H54 (cell line): Measurements from ENCODE around the gene LIMS3.
"Not testable (repeated sequence)": the region's sequence is repeated elsewhere in the genome, so short reads cannot be mapped to it uniquely, and the experiment has no call there.

Experiments
- DNase-seq: peaks from one replicate; pipeline ENCODE4 v3.0.0; 2011; ENCODE audit warnings: low spot score, mixed read lengths; ENCODE audit not compliant: insufficient read length
- FAIRE-seq: peaks from 3 replicates; lab custom pipeline; 2011; peaks lifted over from hg19 to GRCh38; lab: Jason Lieb, UNC

LIMS3 gene

GRCh38 chr2:109898462-109899336, at the start of gene LIMS3:
Gene LIMS3, plus strand, starts transcription at chr2:109898688. Its CDS starts 41 bp downstream, at chr2:109898729.
- not testable (repeated sequence) for DNase-seq, FAIRE-seq

- not testable (repeated sequence) for DNase-seq
- FAIRE-seq: peak; percentile 99
Observed at GRCh38 chr2:109871129-109871751, 27.2 kb upstream of the LIMS3 start.

- DNase-seq, FAIRE-seq: not testable (repeated sequence)
Observed at GRCh38 chr2:109876625-109877024, 21.9 kb upstream of the LIMS3 start.

- FAIRE-seq, DNase-seq: not testable (repeated sequence)
Observed at GRCh38 chr2:109882112-109882511, 16.4 kb upstream of the LIMS3 start.

GRCh38 chr2:109888414-109888813, 10.1 kb upstream of the LIMS3 start:
- DNase-seq, FAIRE-seq: not testable (repeated sequence)

- FAIRE-seq: peak; percentile 70
- not testable (repeated sequence) for DNase-seq
Observed at GRCh38 chr2:109889909-109890308, 8.6 kb upstream of the LIMS3 start.

- DNase-seq: not testable (repeated sequence)
- FAIRE-seq: peak; percentile 27
Observed at GRCh38 chr2:109891024-109891423, 7.5 kb upstream of the LIMS3 start.

GRCh38 chr2:109893736-109894135, 4.8 kb upstream of the LIMS3 start:
- not testable (repeated sequence) for DNase-seq, FAIRE-seq

GRCh38 chr2:109894141-109894540, 4.3 kb upstream of the LIMS3 start:
- DNase-seq, FAIRE-seq: not testable (repeated sequence)

- not testable (repeated sequence) for DNase-seq, FAIRE-seq
Observed at GRCh38 chr2:109895090-109895869, 3.2 kb upstream of the LIMS3 start.

GRCh38 chr2:109896212-109896611, 2.3 kb upstream of the LIMS3 start:
- DNase-seq: not testable (repeated sequence)
- FAIRE-seq: peak; percentile 99

- not testable (repeated sequence) for FAIRE-seq, DNase-seq
Observed at GRCh38 chr2:109897769-109898461, 573 bp upstream of the LIMS3 start.

GRCh38 chr2:109905796-109906195, 7.3 kb downstream of the LIMS3 start:
- FAIRE-seq: peak; percentile 100
- not testable (repeated sequence) for DNase-seq

GRCh38 chr2:109908626-109909025, 10.1 kb downstream of the LIMS3 start:
- DNase-seq: not testable (repeated sequence)
- peak; percentile 11 for FAIRE-seq

- DNase-seq: not testable (repeated sequence)
- FAIRE-seq: peak; percentile 80
Observed at GRCh38 chr2:109910789-109911188, 12.3 kb downstream of the LIMS3 start.

GRCh38 chr2:109913911-109914310, 15.4 kb downstream of the LIMS3 start:
- not testable (repeated sequence) for FAIRE-seq, DNase-seq

GRCh38 chr2:109914552-109914951, 16.1 kb downstream of the LIMS3 start:
- DNase-seq, FAIRE-seq: not testable (repeated sequence)

- DNase-seq, FAIRE-seq: not testable (repeated sequence)
Observed at GRCh38 chr2:109915830-109916229, 17.3 kb downstream of the LIMS3 start.

- not testable (repeated sequence) for FAIRE-seq
Observed at GRCh38 chr2:109920162-109920561, 21.7 kb downstream of the LIMS3 start.

More at GRCh38 chr2:109920162-109920561, 21.7 kb downstream of the LIMS3 start:
- not testable (repeated sequence) for DNase-seq
